ENCODE measurements around the gene USF2.
A peak's percentile ranks its signal among the peaks of the same experiment; 100 is the strongest.

Gene USF2

DNA sequence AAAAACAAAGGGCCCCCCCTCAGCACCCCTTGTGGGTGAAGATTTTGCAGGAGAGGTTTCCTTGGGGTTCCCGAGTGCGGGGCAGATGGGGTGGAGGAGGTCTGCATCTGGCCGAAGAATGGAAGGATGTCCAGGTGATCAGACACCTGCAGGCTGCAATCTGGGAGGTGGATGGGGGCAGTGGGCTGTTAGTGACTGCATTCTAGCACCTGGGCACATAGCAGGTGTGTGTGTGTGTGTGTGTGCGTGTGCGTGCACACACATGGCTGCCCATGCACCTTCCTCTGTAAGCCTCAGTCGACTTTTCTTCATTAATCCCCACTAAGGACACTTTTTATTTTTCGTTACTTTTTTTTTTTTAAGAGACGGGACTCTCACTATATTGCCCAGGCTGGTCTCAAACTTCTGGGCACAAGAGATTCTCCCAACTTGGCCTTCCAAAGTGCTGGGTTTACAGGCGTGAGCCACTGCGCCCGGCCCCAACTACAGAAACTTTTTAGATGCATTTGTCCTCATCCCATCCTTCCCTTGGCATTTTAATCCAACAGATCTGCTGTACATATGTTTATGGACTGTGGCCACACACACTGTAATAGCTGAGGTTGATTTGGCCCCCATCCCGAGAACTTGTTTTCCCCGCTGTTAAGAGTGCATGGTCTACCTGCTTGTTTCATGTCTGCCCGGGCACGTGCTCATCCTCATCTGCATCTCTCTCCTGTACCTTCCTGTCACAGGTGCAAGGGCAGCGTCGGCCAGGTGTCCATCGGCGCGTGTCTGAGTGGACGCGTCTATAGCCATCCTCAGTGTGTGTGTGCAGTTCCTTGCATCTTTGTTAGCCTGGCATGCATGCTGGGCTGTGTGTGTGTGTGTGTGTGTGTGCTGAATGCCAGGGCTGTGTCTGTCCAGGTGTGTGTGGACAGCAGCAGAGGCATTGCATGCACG, 23.9 kb downstream of the USF2 start:
- no peak for TF ChIP-seq TCF12 (IDR thresholded peaks at IDR 0.05; ENCODE audit: low read depth)
- no peak for TF ChIP-seq TEAD4 (IDR thresholded peaks at IDR 0.05)
- TF ChIP-seq, protein P1, sequence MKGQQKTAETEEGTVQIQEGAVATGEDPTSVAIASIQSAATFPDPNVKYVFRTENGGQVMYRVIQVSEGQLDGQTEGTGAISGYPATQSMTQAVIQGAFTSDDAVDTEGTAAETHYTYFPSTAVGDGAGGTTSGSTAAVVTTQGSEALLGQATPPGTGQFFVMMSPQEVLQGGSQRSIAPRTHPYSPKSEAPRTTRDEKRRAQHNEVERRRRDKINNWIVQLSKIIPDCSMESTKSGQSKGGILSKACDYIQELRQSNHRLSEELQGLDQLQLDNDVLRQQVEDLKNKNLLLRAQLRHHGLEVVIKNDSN (IDR thresholded peaks at IDR 0.05) = no peak
- TF ChIP-seq NFIC (IDR thresholded peaks at IDR 0.05) = no peak
- TF ChIP-seq EP300 (IDR thresholded peaks at IDR 0.05; ENCODE audit: borderline replicate concordance) = no peak
- TF ChIP-seq FOXM1 (IDR thresholded peaks at IDR 0.05; ENCODE audit: borderline replicate concordance, low read depth) = no peak
- TF ChIP-seq CEBPB (IDR thresholded peaks at IDR 0.05) = no peak

DNA sequence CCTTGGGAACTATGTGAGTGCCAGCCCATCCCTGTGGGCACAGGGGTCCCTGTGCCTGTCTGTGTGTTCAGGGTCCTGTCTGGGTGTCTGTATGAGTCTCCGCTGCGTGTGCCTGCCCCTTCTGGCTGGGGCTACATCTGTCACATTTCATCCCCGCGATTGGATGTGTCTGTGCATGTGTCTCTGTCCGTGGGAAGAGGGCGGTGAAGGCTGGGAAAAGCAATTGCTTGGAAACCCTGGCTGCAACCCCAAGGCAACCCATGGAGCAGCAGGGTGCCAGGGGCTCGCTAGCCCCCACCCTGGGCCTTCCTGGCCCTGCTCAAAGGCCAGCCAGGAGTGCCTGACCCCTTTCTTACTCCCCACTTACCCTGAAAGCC, 24.6 kb downstream of the USF2 start:
- TF ChIP-seq NFIC (IDR thresholded peaks at IDR 0.05) = no peak
- no peak for TF ChIP-seq RAD21 (IDR thresholded peaks at IDR 0.05; ENCODE audit: low read depth)
- TF ChIP-seq CEBPB (IDR thresholded peaks at IDR 0.05) = no peak
- no peak for TF ChIP-seq TCF12 (IDR thresholded peaks at IDR 0.05; ENCODE audit: low read depth)

DNA sequence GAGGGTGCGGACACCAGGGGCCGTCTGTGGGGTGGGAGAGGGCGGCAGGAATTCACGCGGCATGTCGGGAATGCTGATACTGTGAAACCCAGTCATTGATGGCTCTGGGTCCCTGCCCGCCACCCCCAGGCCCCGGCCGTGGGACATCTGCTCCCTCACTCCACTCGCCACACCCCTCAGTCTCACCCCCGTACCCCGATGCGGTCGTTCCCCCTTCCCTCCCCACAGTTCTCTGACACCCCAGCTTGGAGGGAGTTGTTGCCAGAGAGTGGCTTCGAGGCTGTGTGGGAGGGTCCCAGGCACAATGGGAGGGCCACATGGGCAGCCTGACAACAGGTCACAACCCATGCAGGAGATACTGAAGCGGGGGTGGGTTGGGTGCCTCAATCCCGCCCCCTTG, 25.0 kb downstream of the USF2 start:
- no peak for TF ChIP-seq YY1 (IDR thresholded peaks at IDR 0.05; ENCODE audit: low read depth)
- no peak for TF ChIP-seq CREB1 (IDR thresholded peaks at IDR 0.05; ENCODE audit: low read depth)
- TF ChIP-seq TCF12 (IDR thresholded peaks at IDR 0.05; ENCODE audit: low read depth) = no peak
- TF ChIP-seq TEAD4 (IDR thresholded peaks at IDR 0.05) = no peak
- TF ChIP-seq, protein P1 (IDR thresholded peaks at IDR 0.05) = no peak
- TF ChIP-seq EGR1 (IDR thresholded peaks at IDR 0.05) = no peak
- TF ChIP-seq TAF1 (IDR thresholded peaks at IDR 0.05; ENCODE audit: low read depth) = no peak
- no peak for TF ChIP-seq FOXM1 (IDR thresholded peaks at IDR 0.05; ENCODE audit: borderline replicate concordance, low read depth)
- TF ChIP-seq, protein P2, sequence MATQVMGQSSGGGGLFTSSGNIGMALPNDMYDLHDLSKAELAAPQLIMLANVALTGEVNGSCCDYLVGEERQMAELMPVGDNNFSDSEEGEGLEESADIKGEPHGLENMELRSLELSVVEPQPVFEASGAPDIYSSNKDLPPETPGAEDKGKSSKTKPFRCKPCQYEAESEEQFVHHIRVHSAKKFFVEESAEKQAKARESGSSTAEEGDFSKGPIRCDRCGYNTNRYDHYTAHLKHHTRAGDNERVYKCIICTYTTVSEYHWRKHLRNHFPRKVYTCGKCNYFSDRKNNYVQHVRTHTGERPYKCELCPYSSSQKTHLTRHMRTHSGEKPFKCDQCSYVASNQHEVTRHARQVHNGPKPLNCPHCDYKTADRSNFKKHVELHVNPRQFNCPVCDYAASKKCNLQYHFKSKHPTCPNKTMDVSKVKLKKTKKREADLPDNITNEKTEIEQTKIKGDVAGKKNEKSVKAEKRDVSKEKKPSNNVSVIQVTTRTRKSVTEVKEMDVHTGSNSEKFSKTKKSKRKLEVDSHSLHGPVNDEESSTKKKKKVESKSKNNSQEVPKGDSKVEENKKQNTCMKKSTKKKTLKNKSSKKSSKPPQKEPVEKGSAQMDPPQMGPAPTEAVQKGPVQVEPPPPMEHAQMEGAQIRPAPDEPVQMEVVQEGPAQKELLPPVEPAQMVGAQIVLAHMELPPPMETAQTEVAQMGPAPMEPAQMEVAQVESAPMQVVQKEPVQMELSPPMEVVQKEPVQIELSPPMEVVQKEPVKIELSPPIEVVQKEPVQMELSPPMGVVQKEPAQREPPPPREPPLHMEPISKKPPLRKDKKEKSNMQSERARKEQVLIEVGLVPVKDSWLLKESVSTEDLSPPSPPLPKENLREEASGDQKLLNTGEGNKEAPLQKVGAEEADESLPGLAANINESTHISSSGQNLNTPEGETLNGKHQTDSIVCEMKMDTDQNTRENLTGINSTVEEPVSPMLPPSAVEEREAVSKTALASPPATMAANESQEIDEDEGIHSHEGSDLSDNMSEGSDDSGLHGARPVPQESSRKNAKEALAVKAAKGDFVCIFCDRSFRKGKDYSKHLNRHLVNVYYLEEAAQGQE (IDR thresholded peaks at IDR 0.05; ENCODE audit: low read depth) = no peak
- TF ChIP-seq ZBTB7A (IDR thresholded peaks at IDR 0.05; ENCODE audit: low read depth) = no peak
- TF ChIP-seq EP300 (IDR thresholded peaks at IDR 0.05; ENCODE audit: borderline replicate concordance) = no peak

DNA sequence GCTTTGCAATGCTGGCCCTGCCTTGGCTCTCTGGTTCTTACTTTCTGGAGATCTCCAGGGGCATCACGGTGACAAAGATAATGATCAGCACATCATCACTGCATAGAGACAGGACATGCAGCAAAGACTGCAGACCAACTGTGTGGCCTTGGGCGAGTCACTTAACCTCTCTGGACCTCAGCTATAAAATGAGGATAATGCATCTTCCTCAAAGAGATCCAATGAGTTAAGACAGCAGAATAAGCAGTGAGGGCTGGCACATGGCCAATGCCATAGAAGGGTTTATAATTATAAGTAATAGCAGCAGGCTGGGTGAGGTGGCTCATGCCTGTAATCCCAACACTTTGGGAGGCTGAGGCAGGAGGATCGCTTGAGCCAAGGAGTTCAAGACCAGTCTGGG, 25.6 kb downstream of the USF2 start:
- TF ChIP-seq TEAD4 (IDR thresholded peaks at IDR 0.05) (no peak), TAF1 (IDR thresholded peaks at IDR 0.05; ENCODE audit: low read depth) (no peak)
- TF ChIP-seq, protein P2 (IDR thresholded peaks at IDR 0.05; ENCODE audit: low read depth) = no peak

DNA sequence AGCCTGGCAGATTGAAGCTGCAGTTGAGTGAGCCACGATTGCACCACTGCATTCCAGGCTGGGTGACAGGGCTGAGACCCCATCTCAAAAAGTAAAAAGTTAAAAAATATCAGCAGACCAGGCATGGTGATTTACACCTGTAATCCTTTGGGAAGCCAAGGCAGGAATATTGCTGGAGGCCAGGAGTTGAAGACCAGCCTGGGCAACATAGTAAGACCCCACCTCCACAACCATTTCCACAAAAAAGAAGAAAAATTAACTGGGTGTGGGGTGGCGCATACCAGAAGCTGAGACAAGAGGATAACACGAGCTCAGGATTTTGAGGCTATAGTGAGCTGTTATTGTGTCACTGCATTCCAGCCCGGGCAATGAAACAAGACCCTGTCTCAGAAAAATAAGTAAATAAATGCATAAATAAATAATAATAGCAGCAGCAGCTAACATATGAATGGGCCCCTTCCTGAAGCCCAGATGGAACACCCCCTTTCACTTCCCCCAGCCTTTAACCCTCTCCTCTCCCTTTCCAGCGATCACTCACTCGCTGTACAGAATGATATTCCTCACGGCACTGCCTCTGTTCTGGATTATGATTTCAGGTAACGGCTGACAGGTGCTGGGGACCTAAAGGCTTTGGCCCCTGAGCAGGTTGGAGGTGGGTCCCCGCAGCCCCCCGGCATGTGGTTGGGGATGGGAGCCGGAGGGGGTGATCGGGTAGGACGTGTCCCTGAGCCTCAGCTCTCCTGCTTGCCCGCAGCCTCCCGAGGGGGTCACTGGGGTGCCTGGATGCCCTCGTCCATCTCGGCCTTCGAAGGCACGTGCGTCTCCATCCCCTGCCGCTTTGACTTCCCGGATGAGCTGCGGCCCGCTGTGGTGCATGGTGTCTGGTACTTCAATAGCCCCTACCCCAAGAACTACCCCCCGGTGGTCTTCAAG, 26.4 kb downstream of the USF2 start:
- TF ChIP-seq TEAD4 (IDR thresholded peaks at IDR 0.05) (no peak), TAF1 (IDR thresholded peaks at IDR 0.05; ENCODE audit: low read depth) (no peak), FOXM1 (IDR thresholded peaks at IDR 0.05; ENCODE audit: borderline replicate concordance, low read depth) (no peak)

DNA sequence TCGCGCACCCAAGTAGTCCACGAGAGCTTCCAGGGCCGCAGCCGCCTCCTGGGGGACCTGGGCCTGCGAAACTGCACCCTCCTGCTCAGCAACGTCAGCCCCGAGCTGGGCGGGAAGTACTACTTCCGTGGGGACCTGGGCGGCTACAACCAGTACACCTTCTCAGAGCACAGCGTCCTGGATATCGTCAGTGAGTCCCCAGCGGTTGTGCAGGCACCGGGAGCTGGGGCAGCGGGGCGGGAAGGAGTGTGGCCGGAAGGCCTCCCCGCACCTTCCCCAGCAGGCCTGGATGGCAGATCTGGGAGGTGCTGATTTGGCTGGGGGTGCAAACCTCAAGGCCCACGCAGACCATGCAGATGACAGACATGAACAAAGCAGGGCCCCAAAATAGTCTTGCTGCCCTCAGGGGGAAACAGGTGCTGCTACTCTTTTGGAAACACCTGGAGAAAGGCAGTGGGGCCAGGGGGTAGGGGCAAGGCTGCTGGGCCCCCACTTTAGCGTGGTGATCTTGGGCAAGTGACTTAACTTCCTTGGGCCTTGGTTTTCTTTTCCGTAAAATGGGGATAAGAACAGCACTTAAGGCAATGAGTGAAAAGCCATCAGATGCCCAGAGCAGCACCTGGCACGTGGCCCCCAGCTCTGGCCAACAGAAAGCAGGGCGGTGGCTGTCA, 27.2 kb downstream of the USF2 start:
- no peak for TF ChIP-seq YY1 (IDR thresholded peaks at IDR 0.05; ENCODE audit: low read depth)
- TF ChIP-seq, protein P1 (IDR thresholded peaks at IDR 0.05) = 0 out of 2 replicates have a peak, but pooled peaks have one; percentile 5
- no peak for TF ChIP-seq TAF1 (IDR thresholded peaks at IDR 0.05; ENCODE audit: low read depth)
- no peak for TF ChIP-seq TEAD4 (IDR thresholded peaks at IDR 0.05)

All from Ishikawa (cell line).